ENCODE results near the gene HLA-G. TPM values are rescaled to one million over a fixed set of nuclear protein-coding genes. Genes with fewer than 3 reads are reported as not detected.
"Not testable (repeated sequence)": the region's sequence is repeated elsewhere in the genome, so short reads cannot be mapped to it uniquely, and the experiment has no call there.

HLA-G gene
- polyA plus RNA-seq, 3 donors, result 0.51 to 17.0 (median 6.2) TPM

- no peak for DNase-seq (ENCODE audit: low read depth in 3 of 3, low spot score in 2 of 3)
These were observed 36.6 kb downstream of the HLA-G start for GRCh38 chr6:29864037-29864810.

- no peak for DNase-seq (ENCODE audit: low read depth in 3 of 3, low spot score in 2 of 3)
These were observed 38.0 kb downstream of the HLA-G start for GRCh38 chr6:29865631-29866030.

DNA sequence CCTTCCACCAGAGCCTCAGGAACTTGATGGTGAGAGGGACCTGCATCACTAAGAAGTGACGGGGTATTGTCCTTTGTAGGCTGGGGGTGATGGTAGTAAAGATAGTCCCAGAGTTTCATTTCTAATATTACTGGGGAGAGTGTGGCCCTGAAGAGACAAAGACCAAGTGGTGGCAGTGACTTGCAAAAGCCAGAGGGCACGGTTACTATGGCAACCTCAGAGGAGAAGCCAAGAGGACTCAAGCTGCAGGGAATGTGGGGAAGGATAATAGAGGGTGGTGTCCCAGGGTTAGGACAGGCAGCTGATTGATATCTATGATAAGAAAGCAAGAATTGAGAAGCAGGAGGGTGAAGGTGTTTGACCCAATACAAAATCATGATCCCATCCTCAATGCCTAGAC lies 42.5 kb downstream of the HLA-G start:
- DNase-seq (ENCODE audit: low read depth in 3 of 3, low spot score in 2 of 3), result no peak

DNA sequence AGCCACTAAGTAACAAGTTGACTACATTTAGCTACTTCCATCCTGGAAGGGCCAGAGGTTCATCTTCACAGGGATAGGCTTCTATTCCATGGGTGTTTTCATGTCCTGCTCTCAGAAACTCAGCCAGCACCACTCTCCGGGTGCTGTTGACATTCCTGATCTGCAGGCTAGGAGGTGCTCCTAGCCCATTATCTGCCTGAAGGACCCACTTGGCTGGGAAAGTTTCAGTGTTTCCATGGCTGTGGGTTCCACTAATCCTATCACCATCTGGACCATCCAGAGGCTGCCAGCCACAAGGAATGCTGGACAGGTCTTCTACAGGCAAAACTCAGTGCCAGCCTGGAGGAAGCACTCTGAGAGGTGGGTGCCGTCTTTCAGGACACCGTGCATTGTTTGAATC lies 45.2 kb downstream of the HLA-G start:
- DNase-seq (ENCODE audit: low read depth in 3 of 3, low spot score in 2 of 3), result no peak

GRCh38 chr6:29875257-29875656 lies 47.6 kb downstream of the HLA-G start:
- no peak for DNase-seq (ENCODE audit: low read depth in 3 of 3, low spot score in 2 of 3)

GRCh38 chr6:29875734-29876133 lies 48.1 kb downstream of the HLA-G start:
- DNase-seq (ENCODE audit: low read depth in 3 of 3, low spot score in 2 of 3), result not testable (repeated sequence)

Other genes starting within 250 kb of the HLA-G start
- under 1 TPM in 2 of 3 donors, not detected in 1; 0.07 to 0.18 TPM for gene OR2H2, start 242.7 kb upstream of the HLA-G start, polyA plus RNA-seq (ENCODE audit: insufficient read length in 3 of 3)
- gene GABBR1, start 194.6 kb upstream of the HLA-G start, polyA plus RNA-seq (ENCODE audit: insufficient read length in 3 of 3), result 10 to 100 TPM; 35.7 to 49.9 (median 42.7) TPM
- gene MOG, start 170.7 kb upstream of the HLA-G start, polyA plus RNA-seq (ENCODE audit: insufficient read length in 3 of 3), result not detected
- gene ZFP57, start 146.7 kb upstream of the HLA-G start, polyA plus RNA-seq (ENCODE audit: insufficient read length in 3 of 3), result under 1 TPM; 0.11 to 0.25 (median 0.20) TPM
- 1 to 10 TPM; 4.7 to 8.8 (median 5.5) TPM for gene HLA-F, start 104.4 kb upstream of the HLA-G start, polyA plus RNA-seq (ENCODE audit: insufficient read length in 3 of 3)
- gene HLA-A, start 114.7 kb downstream of the HLA-G start, polyA plus RNA-seq (ENCODE audit: insufficient read length in 3 of 3), result 100 to 1,000 TPM; 154 to 222 (median 202) TPM
- 10 to 100 TPM; 38.7 to 46.4 (median 43.4) TPM for gene POLR1H, start 233.4 kb downstream of the HLA-G start, polyA plus RNA-seq (ENCODE audit: insufficient read length in 3 of 3)
- 10 to 100 TPM; 65.9 to 70.4 (median 66.3) TPM for gene PPP1R11, start 239.4 kb downstream of the HLA-G start, polyA plus RNA-seq (ENCODE audit: insufficient read length in 3 of 3)
- 1 to 10 TPM; 1.3 to 1.7 (median 1.5) TPM for gene RNF39, start 247.9 kb downstream of the HLA-G start, polyA plus RNA-seq (ENCODE audit: insufficient read length in 3 of 3)